H1 (cell line): ENCODE data around the gene BPI. TPM values are rescaled to one million over a fixed set of nuclear protein-coding genes. Genes with fewer than 3 reads are reported as not detected.

Source experiments
- CTCF ChIA-PET: fragments of 300-600 bp; sonication (Branson Sonifier 250); formaldehyde crosslinking; loops from one replicate; lab custom pipeline; 2021; ENCODE audit not compliant: partially characterized antibody; lab: Charles Lee
- POLR2A ChIA-PET: fragments of 300-600 bp; sonication (Branson Sonifier 250); formaldehyde crosslinking; loops from one replicate; lab custom pipeline; 2021; ENCODE audit warnings: inconsistent platforms; ENCODE audit not compliant: partially characterized antibody; lab: Charles Lee
- DNase-seq, 2 experiments: peaks; one replicate each; pipeline versions ENCODE4 v3.0.0 to v3.0.0-alpha.2; 2010 to 2022; ENCODE audit warnings: low spot score in 2 of 2, low read depth in 1 of 2, mixed read lengths in 1 of 2
- FAIRE-seq: peaks from 2 replicates; lab custom pipeline; 2011; peaks lifted over from hg19 to GRCh38; lab: Jason Lieb, UNC
- H2AFZ ChIP-seq: 2 replicates; pipeline ENCODE4 v1.8.1; 2012; ENCODE audit warnings: low read length, inconsistent platforms
- H2AK5ac ChIP-seq: 2 replicates; pipeline ENCODE4 v1.6.1; 2013; ENCODE audit warnings: low read depth, low read length
- H2BK120ac ChIP-seq: replicated peaks from 2 replicates; pipeline ENCODE3; 2013; ENCODE audit warnings: low read depth, low read length, inconsistent platforms
- H2BK12ac ChIP-seq: 2 replicates; pipeline ENCODE4 v1.6.1; 2013; ENCODE audit warnings: low read depth, low read length
- H2BK15ac ChIP-seq: 2 replicates; pipeline ENCODE4 v1.6.1; 2013; ENCODE audit warnings: low read length
- H2BK20ac ChIP-seq: 2 replicates; pipeline ENCODE4 v1.6.1; 2013; ENCODE audit warnings: low read length
- H2BK5ac ChIP-seq: 2 replicates; pipeline ENCODE4 v1.6.1; 2013; ENCODE audit warnings: low read depth, low read length
- H3K14ac ChIP-seq: 2 replicates; pipeline ENCODE4 v1.6.1; 2013; ENCODE audit warnings: inconsistent platforms; ENCODE audit not compliant: insufficient read length
- H3K18ac ChIP-seq: 2 replicates; pipeline ENCODE4 v1.6.1; 2013; ENCODE audit warnings: low read length; ENCODE audit errors: extremely low read depth
- H3K23ac ChIP-seq: 2 replicates; pipeline ENCODE4 v1.6.1; 2013; ENCODE audit warnings: inconsistent platforms; ENCODE audit not compliant: insufficient read length
- H3K23me2 ChIP-seq: 2 replicates; pipeline ENCODE4 v1.6.1; 2013; ENCODE audit warnings: low read depth, low read length
- H3K27ac ChIP-seq: 2 replicates; pipeline ENCODE4 v1.6.1; 2011; ENCODE audit warnings: low read depth, low read length, inconsistent platforms
- H3K27me3 ChIP-seq, 4 experiments: replicated peaks in 1 of 4; 1 replicate in 1 of 4; 2 replicates in 3 of 4; pipeline versions ENCODE4 v1.6.1 to v1.8.1; 2011 to 2013; ENCODE audit warnings: low read length in 3 of 4, mild to moderate bottlenecking in 3 of 4, inconsistent platforms in 2 of 4, mixed read lengths in 2 of 4, moderate library complexity in 1 of 4; ENCODE audit not compliant: control insufficient read depth in 3 of 4, insufficient read depth in 3 of 4; ENCODE audit errors: extremely low read depth in 1 of 4
- H3K36me3 ChIP-seq, 4 experiments: 2 replicates each; pipeline versions ENCODE4 v1.6.1 to v1.8.1; 2011 to 2013; ENCODE audit warnings: mild to moderate bottlenecking in 4 of 4, low read length in 3 of 4, moderate library complexity in 2 of 4, control low read depth in 1 of 4, inconsistent platforms in 1 of 4; ENCODE audit not compliant: insufficient read depth in 4 of 4, control insufficient read depth in 2 of 4
- H3K4ac ChIP-seq: replicated peaks from 2 replicates; pipeline ENCODE3; 2013; ENCODE audit warnings: low read length, low read depth, mixed read lengths, inconsistent platforms; ENCODE audit not compliant: insufficient read length
- H3K4me1 ChIP-seq, 4 experiments: replicated peaks in 1 of 4; 1 replicate in 1 of 4; 2 replicates in 3 of 4; pipeline versions ENCODE4 v1.6.1 to v1.8.1; 2011 to 2013; ENCODE audit warnings: low read length in 3 of 4, inconsistent platforms in 2 of 4, mixed read lengths in 1 of 4; ENCODE audit not compliant: insufficient read depth in 4 of 4, control insufficient read depth in 3 of 4
- H3K4me2 ChIP-seq, 2 experiments: 2 replicates each; pipeline versions ENCODE4 v1.6.1 to v1.8.1; 2011 to 2013; ENCODE audit warnings: low read depth in 2 of 2, low read length in 2 of 2, control low read depth in 1 of 2, inconsistent platforms in 1 of 2, mild to moderate bottlenecking in 1 of 2; ENCODE audit not compliant: insufficient read depth in 1 of 2
- H3K4me3 ChIP-seq, 4 experiments: fragments of 200-600, 300-600 bp in 1 of 4; sonication (generic), shearing (Covaris generic), sonication (Bioruptor Twin) in 1 of 4; 2 replicates each; pipeline versions ENCODE4 v1.5.1 to v1.8.1; 2011 to 2016; ENCODE audit warnings: low read length in 4 of 4, low read depth in 3 of 4, control low read depth in 2 of 4, inconsistent platforms in 2 of 4, mild to moderate bottlenecking in 2 of 4, mixed read lengths in 1 of 4, moderate library complexity in 1 of 4; ENCODE audit not compliant: insufficient read depth in 2 of 4; ENCODE audit errors: extremely low read depth in 1 of 4
- H3K56ac ChIP-seq: replicated peaks from 2 replicates; pipeline ENCODE3; 2013; ENCODE audit warnings: low read depth, mild to moderate bottlenecking, mixed read lengths, low read length, inconsistent platforms; ENCODE audit not compliant: insufficient read length
- H3K79me1 ChIP-seq: 2 replicates; pipeline ENCODE4 v1.6.1; 2013; ENCODE audit warnings: low read depth, low read length, control low read depth
- H3K79me2 ChIP-seq, 2 experiments: 2 replicates each; pipeline versions ENCODE4 v1.6.1 to v1.8.1; 2012 to 2013; ENCODE audit warnings: low read length in 2 of 2, mild to moderate bottlenecking in 2 of 2, inconsistent platforms in 1 of 2; ENCODE audit not compliant: insufficient read depth in 2 of 2, control insufficient read depth in 1 of 2
- H3K9ac ChIP-seq, 4 experiments: replicated peaks in 1 of 4; 1 replicate in 1 of 4; 2 replicates in 3 of 4; pipeline versions ENCODE4 v1.6.1 to v1.8.1; 2011 to 2013; ENCODE audit warnings: low read depth in 3 of 4, low read length in 3 of 4, control low read depth in 2 of 4, mild to moderate bottlenecking in 2 of 4, moderate library complexity in 2 of 4, inconsistent platforms in 1 of 4; ENCODE audit errors: extremely low read depth in 1 of 4
- H3K9me3 ChIP-seq, 2 experiments: 2 replicates each; pipeline versions ENCODE4 v1.6.1 to v1.8.1; 2012 to 2013; ENCODE audit warnings: mild to moderate bottlenecking in 2 of 2, moderate library complexity in 2 of 2, control low read depth in 1 of 2, inconsistent platforms in 1 of 2, low read depth in 1 of 2, low read length in 1 of 2, mixed read lengths in 1 of 2; ENCODE audit not compliant: insufficient read depth in 2 of 2
- H4K20me1 ChIP-seq, 2 experiments: replicated peaks in 1 of 2; 2 replicates each; pipeline versions ENCODE3 to v1.8.1; 2011 to 2013; ENCODE audit warnings: inconsistent platforms in 2 of 2, low read length in 2 of 2, mild to moderate bottlenecking in 1 of 2; ENCODE audit not compliant: insufficient read depth in 2 of 2, control insufficient read depth in 1 of 2
- H4K5ac ChIP-seq: 2 replicates; pipeline ENCODE4 v1.6.1; 2013; ENCODE audit warnings: low read length, low read depth, mixed read lengths, inconsistent platforms; ENCODE audit not compliant: insufficient read length
- H4K8ac ChIP-seq: 2 replicates; pipeline ENCODE4 v1.8.0; 2013; ENCODE audit warnings: mild to moderate bottlenecking, moderate library complexity, low read length, inconsistent platforms; ENCODE audit not compliant: insufficient read depth; ENCODE audit errors: extremely low read depth
- H4K91ac ChIP-seq: replicated peaks from 2 replicates; pipeline ENCODE3; 2013; ENCODE audit warnings: low read length, mixed read lengths, inconsistent platforms; ENCODE audit not compliant: insufficient read length
- ATF3 ChIP-seq: IDR thresholded peaks from 2 replicates; pipeline ENCODE4 v1.6.1; 2011; ENCODE audit warnings: low read depth, mild to moderate bottlenecking, low read length; ENCODE audit not compliant: insufficient read depth
- BACH1 ChIP-seq: IDR thresholded peaks from 2 replicates; pipeline ENCODE4 v1.6.1; 2012; ENCODE audit warnings: low read length, improper control_type of control experiment
- FOSL1 ChIP-seq: IDR thresholded peaks from 2 replicates; pipeline ENCODE4 v1.6.1; 2011; ENCODE audit warnings: mild to moderate bottlenecking, low read depth, low read length, moderate library complexity; ENCODE audit not compliant: insufficient read depth
- GABPA ChIP-seq: IDR thresholded peaks from 2 replicates; pipeline ENCODE4 v1.6.1; 2011; ENCODE audit warnings: mild to moderate bottlenecking, low read length, moderate library complexity, borderline replicate concordance; ENCODE audit not compliant: insufficient read depth
- HDAC6 ChIP-seq: IDR thresholded peaks from one replicate; pipeline ENCODE4 v1.7.1; 2012; ENCODE audit warnings: low read depth, mild to moderate bottlenecking, inconsistent platforms, low read length, moderate library complexity
- KDM4A ChIP-seq: IDR thresholded peaks from one replicate; pipeline ENCODE4 v1.7.1; 2012; ENCODE audit warnings: low read depth, mild to moderate bottlenecking, moderate library complexity, low read length, inconsistent platforms; ENCODE audit not compliant: severe bottlenecking
- MAX ChIP-seq: IDR thresholded peaks from 2 replicates; pipeline ENCODE4 v1.6.1; 2012; ENCODE audit warnings: inconsistent platforms
- RAD21 ChIP-seq, 2 experiments: IDR thresholded peaks in 1 of 2; conservative IDR thresholded peaks in 1 of 2; 2 replicates each; pipeline ENCODE4 v1.6.1; 2011; ENCODE audit warnings: low read depth in 2 of 2, low read length in 2 of 2, improper control_type of control experiment in 1 of 2, inconsistent platforms in 1 of 2, mild to moderate bottlenecking in 1 of 2, moderate library complexity in 1 of 2
- SIN3A ChIP-seq, 2 experiments: IDR thresholded peaks in 1 of 2; conservative IDR thresholded peaks in 1 of 2; 2 replicates each; pipeline ENCODE4 v1.6.1; 2011 to 2012; ENCODE audit warnings: low read length in 2 of 2, improper control_type of control experiment in 1 of 2, low read depth in 1 of 2, mild to moderate bottlenecking in 1 of 2
- SP2 ChIP-seq: IDR thresholded peaks from 2 replicates; pipeline ENCODE4 v1.6.1; 2012; ENCODE audit warnings: mild to moderate bottlenecking, low read length, inconsistent platforms
- TAF7 ChIP-seq: optimal IDR thresholded peaks from 2 replicates; pipeline ENCODE3; 2011; ENCODE audit warnings: low read depth, mild to moderate bottlenecking, inconsistent platforms, low read length, moderate library complexity, borderline replicate concordance
- TEAD4 ChIP-seq: IDR thresholded peaks from 2 replicates; pipeline ENCODE4 v1.6.1; 2012; ENCODE audit warnings: low read depth, low read length, inconsistent platforms, mixed read lengths
- ZNF274 ChIP-seq: IDR thresholded peaks from 2 replicates; pipeline ENCODE4 v1.7.0; 2012; ENCODE audit warnings: low read length, borderline replicate concordance; ENCODE audit errors: extremely low read depth
- WGBS, 2 experiments: shearing (Covaris generic) in 1 of 2; methylation state at CpG; one replicate each; pipeline versions ENCODE4 v1.1.6 to v1.1.7; 2013 to 2015; ENCODE audit warnings: low lambda C conversion rate in 2 of 2, mixed read lengths in 2 of 2, inconsistent platforms in 1 of 2, low coverage in 1 of 2, missing lambda C conversion rate in 1 of 2; ENCODE audit not compliant: insufficient replicate concordance in 2 of 2, insufficient coverage in 1 of 2, insufficient read length in 1 of 2; ENCODE audit errors: extremely low coverage in 1 of 2, missing lambda C conversion rate in 1 of 2; 5-methylcytosine and 5-hydroxymethylcytosine counted together
- polyA plus RNA-seq, 7 experiments: library from polyadenylated mRNA; depleted of rRNA in 3 of 7; stranded (reverse) in 5 of 7; unstranded in 2 of 7; fragments of >200 nt in 5 of 7; fragments of 200-250 nt in 2 of 7; gene quantifications; 1 replicate in 5 of 7; 2 replicates in 1 of 7; 4 replicates in 1 of 7; pipeline versions ENCODE4 v1.2.1 to v1.2.3, GENCODE V29; 2011 to 2013; ENCODE audit warnings: missing spikeins in 2 of 7, mixed read lengths in 2 of 7
- total RNA-seq: library from RNA; stranded (reverse); fragmentation: NEBNext Ultra II Directional; extraction: Animal tissue kit (Norgen Biotek cat#: 25700); gene quantifications from 2 replicates; pipeline ENCODE4 v1.2.1, GENCODE V29; 2021

The BPI gene
- total and polyA plus RNA-seq, 2 of the 8 experiments (the other 6 are each of a cell fraction or from before 2014, with no cell fraction given) = not detected

GRCh38 chr20:38320221-38320620, 16.3 kb downstream of the BPI start:
- Histone ChIP-seq H3K4me3 (no peak overlapping the region), H2AK5ac (no peak overlapping the region), H3K4me2 (no peak overlapping the region), H2BK15ac (no peak overlapping the region), H3K4ac (no peak overlapping the region), H3K27me3 (no peaks in the 10 kb centered on the region), H3K23me2 (peaks cover 5% of the 10 kb centered on the region; the same call in 1 of the 2 replicates), H3K18ac (no peak overlapping the region), H3K4me1 (no peaks in the 10 kb centered on the region), H3K79me1 (no peaks in the 10 kb centered on the region), H2BK120ac (no peak overlapping the region), H3K27ac (no peak overlapping the region), H2BK20ac (no peak overlapping the region), H3K79me2 (no peaks in the 10 kb centered on the region), H3K23ac (no peak overlapping the region), H4K5ac (no peak overlapping the region), H3K9ac (no peak overlapping the region; a peak in 1 of 7 replicates), H3K14ac (no peak overlapping the region), H4K20me1 (no peaks in the 10 kb centered on the region), H2AFZ (no peak overlapping the region), H3K56ac (no peak overlapping the region), H4K8ac (no peak overlapping the region), H4K91ac (no peak overlapping the region), H2BK12ac (no peak overlapping the region), H2BK5ac (no peak overlapping the region), H3K9me3 (no peaks in the 10 kb centered on the region), H3K36me3 (no peaks in the 10 kb centered on the region)
- DNase-seq (no peak), FAIRE-seq (no peak)
- ChIA-PET CTCF (interaction anchor here (0.6 to 8.2 kb wide), 8 partner anchors 16 to 247 kb away, joined by 3 to 47 read pairs (median 4); partner anchors contain the start of gene BPI), POLR2A (no interaction called here)
- 73% methylated on average over 6 of the region's 6 CpGs; no CpG with 5 or more reads in 1 of the 2 experiments for WGBS, 2 experiments
- TF ChIP-seq ATF3 = no peak
- TF ChIP-seq MAX = no peak
- TF ChIP-seq FOSL1 = no peak
- TF ChIP-seq TEAD4 = no peak
- no peak for TF ChIP-seq HDAC6
- TF ChIP-seq TAF7 = no peak
- no peak for TF ChIP-seq KDM4A
- TF ChIP-seq SIN3A (conservative IDR thresholded peaks at IDR 0.05 in 1 of 2, IDR thresholded peaks at IDR 0.05 in 1 of 2; ENCODE audit: low read depth in 1 of 2, low read length in 2 of 2) = no peak
- TF ChIP-seq ZNF274 = no peak
- no peak for TF ChIP-seq RAD21 (IDR thresholded peaks at IDR 0.05 in 1 of 2, conservative IDR thresholded peaks at IDR 0.05 in 1 of 2; ENCODE audit: low read depth in 2 of 2, low read length in 2 of 2)
- no peak for TF ChIP-seq SP2
- no peak for TF ChIP-seq BACH1
- no peak for TF ChIP-seq GABPA
